ENCODE results near the gene FAM20C.

- TF ChIP-seq, protein P1, sequence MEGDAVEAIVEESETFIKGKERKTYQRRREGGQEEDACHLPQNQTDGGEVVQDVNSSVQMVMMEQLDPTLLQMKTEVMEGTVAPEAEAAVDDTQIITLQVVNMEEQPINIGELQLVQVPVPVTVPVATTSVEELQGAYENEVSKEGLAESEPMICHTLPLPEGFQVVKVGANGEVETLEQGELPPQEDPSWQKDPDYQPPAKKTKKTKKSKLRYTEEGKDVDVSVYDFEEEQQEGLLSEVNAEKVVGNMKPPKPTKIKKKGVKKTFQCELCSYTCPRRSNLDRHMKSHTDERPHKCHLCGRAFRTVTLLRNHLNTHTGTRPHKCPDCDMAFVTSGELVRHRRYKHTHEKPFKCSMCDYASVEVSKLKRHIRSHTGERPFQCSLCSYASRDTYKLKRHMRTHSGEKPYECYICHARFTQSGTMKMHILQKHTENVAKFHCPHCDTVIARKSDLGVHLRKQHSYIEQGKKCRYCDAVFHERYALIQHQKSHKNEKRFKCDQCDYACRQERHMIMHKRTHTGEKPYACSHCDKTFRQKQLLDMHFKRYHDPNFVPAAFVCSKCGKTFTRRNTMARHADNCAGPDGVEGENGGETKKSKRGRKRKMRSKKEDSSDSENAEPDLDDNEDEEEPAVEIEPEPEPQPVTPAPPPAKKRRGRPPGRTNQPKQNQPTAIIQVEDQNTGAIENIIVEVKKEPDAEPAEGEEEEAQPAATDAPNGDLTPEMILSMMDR (IDR thresholded peaks at IDR 0.05) = no peak
- no peak for TF ChIP-seq POLR2A (IDR thresholded peaks at IDR 0.05)
These were observed 16.4 kb downstream of the FAM20C start for GRCh38 chr7:208816-209215.
